ENCODE results near the gene CDK5R2. TPM values are rescaled to one million over a fixed set of nuclear protein-coding genes. Genes with fewer than 3 reads are reported as not detected.

The CDK5R2 gene
- total RNA-seq, 1 experiment from 2014 or later = 0.44 TPM

DNA sequence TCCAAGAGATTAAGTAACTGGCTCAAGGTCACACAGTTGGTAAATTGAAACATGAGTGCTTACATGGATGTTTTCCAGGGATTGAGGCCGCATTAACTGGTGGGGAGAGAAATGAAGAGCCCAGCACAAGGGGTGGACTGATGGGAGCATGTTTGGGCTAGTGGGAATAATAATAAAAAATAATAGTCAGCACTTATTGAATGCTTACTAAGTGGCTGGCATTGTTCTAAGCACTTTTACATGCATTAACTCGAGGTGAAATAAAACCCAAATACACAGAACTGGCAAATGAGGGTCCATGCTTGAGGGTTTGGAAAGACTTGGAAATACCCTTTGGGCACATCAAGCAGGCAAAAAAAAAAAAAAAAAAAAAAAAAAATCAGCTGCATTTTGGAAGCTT is 34.0 kb upstream of the CDK5R2 start (continued):
- TF ChIP-seq, protein P1, sequence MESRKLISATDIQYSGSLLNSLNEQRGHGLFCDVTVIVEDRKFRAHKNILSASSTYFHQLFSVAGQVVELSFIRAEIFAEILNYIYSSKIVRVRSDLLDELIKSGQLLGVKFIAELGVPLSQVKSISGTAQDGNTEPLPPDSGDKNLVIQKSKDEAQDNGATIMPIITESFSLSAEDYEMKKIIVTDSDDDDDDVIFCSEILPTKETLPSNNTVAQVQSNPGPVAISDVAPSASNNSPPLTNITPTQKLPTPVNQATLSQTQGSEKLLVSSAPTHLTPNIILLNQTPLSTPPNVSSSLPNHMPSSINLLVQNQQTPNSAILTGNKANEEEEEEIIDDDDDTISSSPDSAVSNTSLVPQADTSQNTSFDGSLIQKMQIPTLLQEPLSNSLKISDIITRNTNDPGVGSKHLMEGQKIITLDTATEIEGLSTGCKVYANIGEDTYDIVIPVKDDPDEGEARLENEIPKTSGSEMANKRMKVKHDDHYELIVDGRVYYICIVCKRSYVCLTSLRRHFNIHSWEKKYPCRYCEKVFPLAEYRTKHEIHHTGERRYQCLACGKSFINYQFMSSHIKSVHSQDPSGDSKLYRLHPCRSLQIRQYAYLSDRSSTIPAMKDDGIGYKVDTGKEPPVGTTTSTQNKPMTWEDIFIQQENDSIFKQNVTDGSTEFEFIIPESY (IDR thresholded peaks at IDR 0.05; ENCODE audit: extremely low read depth, insufficient replicate concordance, low read length) = no peak
- TF ChIP-seq TCF7L2 (IDR thresholded peaks at IDR 0.05; ENCODE audit: borderline replicate concordance, extremely low read depth, insufficient read depth, insufficient read length) (no peak), YY1 (IDR thresholded peaks at IDR 0.05; ENCODE audit: extremely low read depth, insufficient replicate concordance, low read depth, low read length) (no peak)

GRCh38 chr2:218927422-218927821 is 32.0 kb upstream of the CDK5R2 start:
- CTCF ChIA-PET = no interaction called here
- Histone ChIP-seq H3K27me3 (ENCODE audit: insufficient read depth, low read length) (no peaks in the 10 kb centered on the region), H3K36me3 (ENCODE audit: control insufficient read depth in 1 of 2, insufficient read depth in 2 of 2, low read length in 2 of 2) (no peaks in the 10 kb centered on the region), H2AFZ (ENCODE audit: low read depth, low read length, poor library complexity, severe bottlenecking) (no peak overlapping the region), H3K9me2 (ENCODE audit: insufficient read depth) (no peaks in the 10 kb centered on the region), H4K20me1 (ENCODE audit: insufficient read depth) (no peaks in the 10 kb centered on the region), H3K9ac (ENCODE audit: low read length) (no peak overlapping the region), H3K4me1 (ENCODE audit: control insufficient read depth in 1 of 2, insufficient read depth in 2 of 2, low read length in 2 of 2) (no peaks in the 10 kb centered on the region), H3K4me3 (replicated peaks in 1 of 2; ENCODE audit: low read depth in 1 of 2, low read length in 2 of 2) (no peak overlapping the region), H3K9me3 (ENCODE audit: control insufficient read depth in 1 of 2, insufficient read depth in 1 of 2, low read depth in 1 of 2, low read length in 2 of 2) (no peaks in the 10 kb centered on the region), H3K27ac (ENCODE audit: low read depth, low read length) (no peak overlapping the region), H3K4me2 (ENCODE audit: low read length) (no peak overlapping the region), H3K79me2 (ENCODE audit: insufficient read depth, low read length) (no peaks in the 10 kb centered on the region)
- DNase-seq (ENCODE audit: low read depth, low spot score) (no peak), ATAC-seq (no peak)
- POLR2A ChIA-PET = no interaction called here
- no peak for TF ChIP-seq RAD21 (IDR thresholded peaks at IDR 0.05; ENCODE audit: low read depth)
- TF ChIP-seq FOSL1 (IDR thresholded peaks at IDR 0.05; ENCODE audit: low read depth) = no peak
- TF ChIP-seq CBX3 (IDR thresholded peaks at IDR 0.05; ENCODE audit: low read depth) = no peak
- RAD21 ChIA-PET (ENCODE audit: low non-redundant PET in 1 of 2, low total read pairs in 2 of 2, uncharacterized antibody in 2 of 2, unreplicated experiment in 2 of 2) = no interaction called here
- intact Hi-C loops (cut with micrococcal nuclease) = no loop called here
- BruUV-seq (replicated peaks) = no TSS peak

- intact Hi-C loops (cut with micrococcal nuclease) = no loop called here
- Histone ChIP-seq H4K20me1 (ENCODE audit: insufficient read depth) (no peaks in the 10 kb centered on the region), H3K9ac (ENCODE audit: low read length) (no peak overlapping the region), H3K4me3 (replicated peaks in 1 of 2; ENCODE audit: low read depth in 1 of 2, low read length in 2 of 2) (no peak overlapping the region), H3K36me3 (ENCODE audit: control insufficient read depth in 1 of 2, insufficient read depth in 2 of 2, low read length in 2 of 2) (no peaks in the 10 kb centered on the region), H3K27me3 (ENCODE audit: insufficient read depth, low read length) (no peaks in the 10 kb centered on the region), H3K4me1 (ENCODE audit: control insufficient read depth in 1 of 2, insufficient read depth in 2 of 2, low read length in 2 of 2) (no peaks in the 10 kb centered on the region), H3K79me2 (ENCODE audit: insufficient read depth, low read length) (no peaks in the 10 kb centered on the region), H3K9me3 (ENCODE audit: control insufficient read depth in 1 of 2, insufficient read depth in 1 of 2, low read depth in 1 of 2, low read length in 2 of 2) (no peaks in the 10 kb centered on the region), H3K27ac (ENCODE audit: low read depth, low read length) (no peak overlapping the region), H2AFZ (ENCODE audit: low read depth, low read length, poor library complexity, severe bottlenecking) (no peak overlapping the region), H3K4me2 (ENCODE audit: low read length) (no peak overlapping the region), H3K9me2 (ENCODE audit: insufficient read depth) (no peaks in the 10 kb centered on the region)
- ChIA-PET CTCF (no interaction called here), RAD21 (ENCODE audit: low non-redundant PET in 1 of 2, low total read pairs in 2 of 2, uncharacterized antibody in 2 of 2, unreplicated experiment in 2 of 2) (no interaction called here), POLR2A (no interaction called here)
- DNase-seq (ENCODE audit: low read depth, low spot score) (no peak), ATAC-seq (no peak)
- no TSS peak for BruUV-seq (replicated peaks)
- TF ChIP-seq SP1 (IDR thresholded peaks at IDR 0.05; ENCODE audit: low read depth) (no peak), ATF3 (IDR thresholded peaks at IDR 0.05) (no peak), ZFX (IDR thresholded peaks at IDR 0.05) (no peak), RAD21 (IDR thresholded peaks at IDR 0.05; ENCODE audit: low read depth) (no peak), EGR1 (IDR thresholded peaks at IDR 0.05; ENCODE audit: low read depth) (no peak), ZNF274 (IDR thresholded peaks at IDR 0.05; ENCODE audit: low read depth, low read length) (no peak), CEBPB (IDR thresholded peaks at IDR 0.05; ENCODE audit: low read depth) (no peak)
- TF ChIP-seq, protein P2, sequence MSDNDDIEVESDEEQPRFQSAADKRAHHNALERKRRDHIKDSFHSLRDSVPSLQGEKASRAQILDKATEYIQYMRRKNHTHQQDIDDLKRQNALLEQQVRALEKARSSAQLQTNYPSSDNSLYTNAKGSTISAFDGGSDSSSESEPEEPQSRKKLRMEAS (IDR thresholded peaks at IDR 0.05) = no peak
Measured at GRCh38 chr2:218927876-218928275, 31.6 kb upstream of the CDK5R2 start.

Data from HCT116 (cell line).